Panc1 (cell line): Measurements from ENCODE around the gene MTHFS. TPM values are rescaled to one million over a fixed set of nuclear protein-coding genes. Genes with fewer than 3 reads are reported as not detected.
A peak's percentile ranks its signal among the peaks of the same experiment; 100 is the strongest.

Experiments
- ATAC-seq: fragments of 200-7000 bp; cut with Tn5 transposase; 2 replicates; pipeline ENCODE4 v1.9.1; 2020; ENCODE audit warnings: mild to moderate bottlenecking, moderate library complexity
- BruUV-seq: library from RNA; stranded (reverse); fragments of 400-500 nt; replicated peaks from 2 replicates; lab custom pipeline; 2021; lab: Mats Ljungman, UMichigan
- CTCF ChIA-PET: fragments of 300-600 bp; sonication (Branson Sonifier 250); formaldehyde crosslinking; loops from one replicate; lab custom pipeline; 2022; ENCODE audit warnings: antibody characterized with exemption; lab: Charles Lee
- POLR2A ChIA-PET: fragments of 300-600 bp; sonication (Branson Sonifier 250); formaldehyde crosslinking; loops from one replicate; lab custom pipeline; 2022; ENCODE audit warnings: antibody characterized with exemption; lab: Charles Lee
- DNase-seq: peaks from one replicate; pipeline ENCODE4 v3.0.0-alpha.2; 2010; ENCODE audit warnings: low read depth, low spot score
- H3K27ac ChIP-seq: 2 replicates; pipeline ENCODE4 v1.5.1; 2011; ENCODE audit warnings: mild to moderate bottlenecking, low read length, inconsistent platforms
- H3K27me3 ChIP-seq: fragments of 200-500 bp; sonication (Bioruptor generic); 2 replicates; pipeline ENCODE4 v1.6.0; 2014; ENCODE audit warnings: low read length, inconsistent platforms; ENCODE audit not compliant: control insufficient read depth, insufficient read depth
- H3K36me3 ChIP-seq: fragments of 200-500 bp; sonication (Bioruptor generic); 2 replicates; pipeline ENCODE4 v1.5.1; 2014; ENCODE audit warnings: inconsistent platforms, mild to moderate bottlenecking, low read length, moderate library complexity; ENCODE audit not compliant: control insufficient read depth, insufficient read depth
- H3K4me1 ChIP-seq: 2 replicates; pipeline ENCODE4 v1.5.1; 2011; ENCODE audit warnings: inconsistent platforms, mild to moderate bottlenecking, low read length, moderate library complexity; ENCODE audit not compliant: control insufficient read depth, insufficient read depth
- H3K4me3 ChIP-seq, 2 experiments: 2 replicates each; pipeline ENCODE4 v1.5.1; 2011 to 2012; ENCODE audit warnings: low read depth in 2 of 2, low read length in 2 of 2, mild to moderate bottlenecking in 2 of 2, inconsistent platforms in 1 of 2, moderate library complexity in 1 of 2
- H3K9me3 ChIP-seq: fragments of 200-500 bp; sonication (Bioruptor generic); 2 replicates; pipeline ENCODE4 v1.5.1; 2014; ENCODE audit warnings: low read depth, mild to moderate bottlenecking, inconsistent platforms, low read length, moderate library complexity; ENCODE audit not compliant: control insufficient read depth, insufficient read depth
- POLR2AphosphoS5 ChIP-seq: IDR thresholded peaks from 2 replicates; pipeline ENCODE4 v1.6.1; 2012; ENCODE audit warnings: mild to moderate bottlenecking, low read depth, low read length, moderate library complexity
- SIN3A ChIP-seq: IDR thresholded peaks from 2 replicates; pipeline ENCODE4 v1.6.1; 2012; ENCODE audit warnings: low read depth, mild to moderate bottlenecking, low read length, moderate library complexity, borderline replicate concordance; ENCODE audit not compliant: insufficient read depth
- TCF7L2 ChIP-seq: IDR thresholded peaks from 2 replicates; pipeline ENCODE4 v1.6.1; 2011; ENCODE audit warnings: mild to moderate bottlenecking, low read depth, low read length, inconsistent platforms
- in situ Hi-C: cut with HindIII; loops from 2 replicates; pipeline ENCODE4 v1.10.0; 2016; ENCODE audit warnings: low sequenced_read_pairs, low pct_unique_long_range_greater_than_20kb
- intact Hi-C: fragments of 100-400 bp; cut with micrococcal nuclease; formaldehyde crosslinking; loops from one replicate; pipeline ENCODE4 v1.10.0; 2022; ENCODE audit not compliant: unreplicated experiment
- total RNA-seq: library from RNA; stranded (reverse); gene quantifications from one replicate; pipeline ENCODE4 v1.2.1, GENCODE V29; 2021; ENCODE audit not compliant: unreplicated experiment
- TF ChIP-seq, protein P1 (sequence below): fragments of 450-650 bp; IDR thresholded peaks from 2 replicates; pipeline ENCODE4 v1.5.1; 2017; ENCODE audit warnings: mild to moderate bottlenecking
- TF ChIP-seq, protein P2 (sequence below), 2 experiments: IDR thresholded peaks; 2 replicates each; pipeline ENCODE4 v1.6.1; 2011 to 2012; ENCODE audit warnings: low read depth in 2 of 2, control low read depth in 1 of 2, low read length in 1 of 2, mild to moderate bottlenecking in 1 of 2, moderate library complexity in 1 of 2; ENCODE audit not compliant: insufficient read depth in 1 of 2

MTHFS gene
- total RNA-seq, 1 experiment from 2014 or later, result 50.0 TPM

DNA sequence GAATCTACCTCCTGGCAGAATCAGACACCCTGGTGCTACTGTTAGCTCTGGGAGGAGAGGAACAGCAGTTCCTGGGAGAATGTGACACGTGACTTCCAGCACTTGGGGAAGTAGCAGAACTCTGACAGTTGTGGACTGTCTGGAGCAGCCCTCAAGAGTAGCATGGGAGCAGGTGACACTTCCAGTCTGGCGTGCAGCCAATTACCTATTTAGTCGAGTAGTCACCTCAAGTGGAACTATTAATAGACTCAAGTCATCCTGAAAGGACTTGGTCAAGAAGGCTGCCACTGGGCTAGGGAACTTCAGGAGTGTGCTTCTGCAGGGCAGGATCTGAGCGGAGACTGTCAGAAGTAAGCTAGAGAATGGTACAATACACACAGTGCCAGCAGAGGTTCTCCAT is 62.3 kb downstream of the MTHFS start:
- Histone ChIP-seq H3K9me3 (no peaks in the 10 kb centered on the region), H3K4me1 (no peaks in the 10 kb centered on the region), H3K4me3 (no peak overlapping the region), H3K27ac (no peak overlapping the region), H3K27me3 (no peaks in the 10 kb centered on the region), H3K36me3 (peaks cover 8% of the 10 kb centered on the region)
- in situ Hi-C loops (no loop called here), intact Hi-C loops (no loop called here)
- ATAC-seq (no peak), DNase-seq (no peak)
- ChIA-PET POLR2A (no interaction called here), CTCF (no interaction called here)
- TF ChIP-seq, protein P1, sequence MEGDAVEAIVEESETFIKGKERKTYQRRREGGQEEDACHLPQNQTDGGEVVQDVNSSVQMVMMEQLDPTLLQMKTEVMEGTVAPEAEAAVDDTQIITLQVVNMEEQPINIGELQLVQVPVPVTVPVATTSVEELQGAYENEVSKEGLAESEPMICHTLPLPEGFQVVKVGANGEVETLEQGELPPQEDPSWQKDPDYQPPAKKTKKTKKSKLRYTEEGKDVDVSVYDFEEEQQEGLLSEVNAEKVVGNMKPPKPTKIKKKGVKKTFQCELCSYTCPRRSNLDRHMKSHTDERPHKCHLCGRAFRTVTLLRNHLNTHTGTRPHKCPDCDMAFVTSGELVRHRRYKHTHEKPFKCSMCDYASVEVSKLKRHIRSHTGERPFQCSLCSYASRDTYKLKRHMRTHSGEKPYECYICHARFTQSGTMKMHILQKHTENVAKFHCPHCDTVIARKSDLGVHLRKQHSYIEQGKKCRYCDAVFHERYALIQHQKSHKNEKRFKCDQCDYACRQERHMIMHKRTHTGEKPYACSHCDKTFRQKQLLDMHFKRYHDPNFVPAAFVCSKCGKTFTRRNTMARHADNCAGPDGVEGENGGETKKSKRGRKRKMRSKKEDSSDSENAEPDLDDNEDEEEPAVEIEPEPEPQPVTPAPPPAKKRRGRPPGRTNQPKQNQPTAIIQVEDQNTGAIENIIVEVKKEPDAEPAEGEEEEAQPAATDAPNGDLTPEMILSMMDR, result no peak
- BruUV-seq, result no TSS peak

DNA sequence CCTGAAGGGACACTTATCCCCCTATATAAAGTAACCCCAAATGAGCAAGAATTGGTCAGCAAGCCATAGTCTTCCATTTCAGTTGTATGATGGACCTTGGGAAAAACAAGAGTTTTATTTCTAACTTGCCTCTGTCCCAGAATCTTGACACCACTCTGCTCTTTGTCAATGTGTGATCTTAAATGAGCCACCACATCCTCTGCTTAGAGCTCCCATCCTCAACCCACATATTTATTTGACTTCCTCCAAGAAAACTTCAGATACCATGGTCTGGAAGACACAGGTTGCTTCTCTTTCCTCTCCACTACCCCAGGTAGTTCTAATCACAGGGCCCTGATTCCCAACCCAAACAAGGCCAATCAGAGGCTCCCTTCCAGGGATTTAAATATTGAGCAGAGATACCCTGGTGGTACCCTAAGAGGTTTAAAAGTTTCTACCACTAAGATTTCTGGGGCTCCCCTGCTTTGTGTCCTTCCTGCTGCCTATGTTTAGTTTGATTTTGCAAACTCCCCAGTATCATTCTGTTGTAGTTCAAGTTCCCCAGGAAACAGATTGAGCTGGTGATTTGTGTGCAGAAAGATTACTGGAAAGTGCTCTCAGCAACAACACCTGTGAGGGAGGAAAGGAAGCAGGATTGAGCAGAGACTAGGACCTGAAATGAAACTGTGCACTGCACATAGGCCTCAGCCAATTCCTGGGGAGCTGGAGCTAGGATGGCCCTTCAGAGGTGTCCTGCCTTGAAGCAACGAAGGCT is 64.3 kb downstream of the MTHFS start:
- ChIA-PET POLR2A (no interaction called here), CTCF (no interaction called here)
- no peak for TF ChIP-seq TCF7L2
- TF ChIP-seq, protein P2, sequence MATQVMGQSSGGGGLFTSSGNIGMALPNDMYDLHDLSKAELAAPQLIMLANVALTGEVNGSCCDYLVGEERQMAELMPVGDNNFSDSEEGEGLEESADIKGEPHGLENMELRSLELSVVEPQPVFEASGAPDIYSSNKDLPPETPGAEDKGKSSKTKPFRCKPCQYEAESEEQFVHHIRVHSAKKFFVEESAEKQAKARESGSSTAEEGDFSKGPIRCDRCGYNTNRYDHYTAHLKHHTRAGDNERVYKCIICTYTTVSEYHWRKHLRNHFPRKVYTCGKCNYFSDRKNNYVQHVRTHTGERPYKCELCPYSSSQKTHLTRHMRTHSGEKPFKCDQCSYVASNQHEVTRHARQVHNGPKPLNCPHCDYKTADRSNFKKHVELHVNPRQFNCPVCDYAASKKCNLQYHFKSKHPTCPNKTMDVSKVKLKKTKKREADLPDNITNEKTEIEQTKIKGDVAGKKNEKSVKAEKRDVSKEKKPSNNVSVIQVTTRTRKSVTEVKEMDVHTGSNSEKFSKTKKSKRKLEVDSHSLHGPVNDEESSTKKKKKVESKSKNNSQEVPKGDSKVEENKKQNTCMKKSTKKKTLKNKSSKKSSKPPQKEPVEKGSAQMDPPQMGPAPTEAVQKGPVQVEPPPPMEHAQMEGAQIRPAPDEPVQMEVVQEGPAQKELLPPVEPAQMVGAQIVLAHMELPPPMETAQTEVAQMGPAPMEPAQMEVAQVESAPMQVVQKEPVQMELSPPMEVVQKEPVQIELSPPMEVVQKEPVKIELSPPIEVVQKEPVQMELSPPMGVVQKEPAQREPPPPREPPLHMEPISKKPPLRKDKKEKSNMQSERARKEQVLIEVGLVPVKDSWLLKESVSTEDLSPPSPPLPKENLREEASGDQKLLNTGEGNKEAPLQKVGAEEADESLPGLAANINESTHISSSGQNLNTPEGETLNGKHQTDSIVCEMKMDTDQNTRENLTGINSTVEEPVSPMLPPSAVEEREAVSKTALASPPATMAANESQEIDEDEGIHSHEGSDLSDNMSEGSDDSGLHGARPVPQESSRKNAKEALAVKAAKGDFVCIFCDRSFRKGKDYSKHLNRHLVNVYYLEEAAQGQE (IDR thresholded peaks at IDR 0.05; ENCODE audit: insufficient read depth in 1 of 2, low read depth in 2 of 2, low read length in 1 of 2), result no peak
- no peak overlapping the region for H3K27ac ChIP-seq
- no peak overlapping the region for H3K4me3 ChIP-seq
- intact Hi-C loops (no loop called here), in situ Hi-C loops (no loop called here)
- ATAC-seq (no peak), DNase-seq (no peak)
- TSS peak; percentile 52 for BruUV-seq
- H3K27me3 ChIP-seq, result no peaks in the 10 kb centered on the region
- peaks cover 3% of the 10 kb centered on the region; the same call in 1 of the 2 replicates for H3K36me3 ChIP-seq
- H3K9me3 ChIP-seq, result no peaks in the 10 kb centered on the region
- no peaks in the 10 kb centered on the region for H3K4me1 ChIP-seq

- intact Hi-C loops, result no loop called here
- H3K4me1 ChIP-seq, result no peaks in the 10 kb centered on the region
- TF ChIP-seq SIN3A (no peak), POLR2AphosphoS5 (no peak), TCF7L2 (no peak)
- TF ChIP-seq, protein P1, result no peak
- TF ChIP-seq, protein P2 (IDR thresholded peaks at IDR 0.05; ENCODE audit: insufficient read depth in 1 of 2, low read depth in 2 of 2, low read length in 1 of 2), result no peak
- no peak for ATAC-seq
- in situ Hi-C loops, result no loop called here
- H3K27me3 ChIP-seq, result no peaks in the 10 kb centered on the region
- ChIA-PET POLR2A (no interaction called here), CTCF (no interaction called here)
- H3K27ac ChIP-seq, result no peak overlapping the region
- DNase-seq, result no peak
- no peaks in the 10 kb centered on the region for H3K9me3 ChIP-seq
- BruUV-seq, result no TSS peak
- H3K4me3 ChIP-seq, result no peak overlapping the region
- H3K36me3 ChIP-seq, result peaks cover 3% of the 10 kb centered on the region; the same call in 1 of the 2 replicates
These were observed 65.2 kb downstream of the MTHFS start for GRCh38 chr15:79831604-79832003.
